B cell (primary cell): ENCODE data around the gene ZNF75A. TPM values are rescaled to one million over a fixed set of nuclear protein-coding genes. Genes with fewer than 3 reads are reported as not detected.

ENCODE experiments used
- ATAC-seq: fragments of 200-7000 bp; cut with Tn5 transposase; one replicate; pipeline ENCODE4 v1.10.0; 2021; ENCODE audit warnings: low read depth, mild to moderate bottlenecking, moderate number of reproducible peaks, moderate library complexity
- CTCF ChIA-PET: fragments of 350-600 bp; sonication (Branson Sonifier 250); formaldehyde crosslinking; loops from one replicate; lab custom pipeline; 2021; ENCODE audit warnings: antibody characterized with exemption, inconsistent platforms; lab: Charles Lee
- POLR2A ChIA-PET: fragments of 350-600 bp; sonication (Branson Sonifier 250); formaldehyde crosslinking; loops from one replicate; lab custom pipeline; 2021; ENCODE audit warnings: antibody characterized with exemption; lab: Charles Lee
- DNase-seq: peaks from one replicate; pipeline ENCODE4 v3.0.0; 2013
- H2AFZ ChIP-seq: 2 replicates; pipeline ENCODE4 v1.6.1; 2012; ENCODE audit warnings: mild to moderate bottlenecking, low read depth, low read length; ENCODE audit not compliant: insufficient read depth, poor library complexity, severe bottlenecking
- H3K27ac ChIP-seq, 2 donors: 1 replicate in 1 of 2; 2 replicates in 1 of 2; pipeline ENCODE4 v1.5.1; 2012 to 2013; ENCODE audit warnings: low read length in 2 of 2, mild to moderate bottlenecking in 2 of 2, moderate library complexity in 1 of 2
- H3K27me3 ChIP-seq, 4 experiments: fragments of 200-600 bp in 1 of 4; sonication (generic) in 1 of 4; replicated peaks in 1 of 4; 1 replicate in 2 of 4; 2 replicates in 2 of 4; pipeline versions ENCODE4 v1.6.1 to v1.7.0; 2013 to 2016; ENCODE audit warnings: low read length in 3 of 4, mild to moderate bottlenecking in 2 of 4, mixed read lengths in 1 of 4, moderate library complexity in 1 of 4; ENCODE audit not compliant: insufficient read depth in 4 of 4, control insufficient read depth in 3 of 4; ENCODE audit errors: control extremely low read depth in 1 of 4
- H3K36me3 ChIP-seq, 2 experiments: replicated peaks in 1 of 2; 1 replicate in 1 of 2; 2 replicates in 1 of 2; pipeline versions ENCODE4 v1.6.1 to v1.7.1; 2013; ENCODE audit warnings: low read length in 1 of 2; ENCODE audit not compliant: insufficient read depth in 2 of 2, control insufficient read depth in 1 of 2; ENCODE audit errors: control extremely low read depth in 1 of 2, extremely low read depth in 1 of 2
- H3K4me1 ChIP-seq, 2 donors: fragments of 200-600 bp in 1 of 2; sonication (generic) in 1 of 2; 1 replicate in 1 of 2; 2 replicates in 1 of 2; pipeline versions ENCODE4 v1.5.1 to v1.6.1; 2013 to 2017; ENCODE audit warnings: low read length in 2 of 2; ENCODE audit not compliant: control insufficient read depth in 2 of 2, insufficient read depth in 2 of 2
- H3K4me2 ChIP-seq: replicated peaks from 2 replicates; pipeline ENCODE3; 2012; ENCODE audit warnings: mild to moderate bottlenecking, low read depth, low read length; ENCODE audit not compliant: poor library complexity, severe bottlenecking
- H3K4me3 ChIP-seq, 5 experiments: fragments of 200-600 bp in 1 of 5; sonication (generic) in 1 of 5; 1 replicate in 3 of 5; 2 replicates in 2 of 5; pipeline versions ENCODE4 v1.5.1 to v1.7.0; 2011 to 2016; ENCODE audit warnings: low read length in 4 of 5, mild to moderate bottlenecking in 4 of 5, low read depth in 2 of 5, control low read depth in 1 of 5, moderate library complexity in 1 of 5; ENCODE audit not compliant: insufficient read depth in 1 of 5; ENCODE audit errors: control extremely low read depth in 1 of 5, extremely low read depth in 1 of 5
- H3K79me2 ChIP-seq: fragments of 200-600 bp; sonication (generic); one replicate; pipeline ENCODE4 v1.6.0; 2016; ENCODE audit warnings: low read length; ENCODE audit not compliant: control insufficient read depth, insufficient read depth
- H3K9ac ChIP-seq: fragments of 200-600 bp; sonication (generic); 2 replicates; pipeline ENCODE4 v1.6.1; 2017; ENCODE audit warnings: mild to moderate bottlenecking, low read length, moderate library complexity
- H3K9me3 ChIP-seq, 3 donors: one replicate each; pipeline versions ENCODE4 v1.6.1 to v1.7.1; 2013; ENCODE audit warnings: low read length in 2 of 3; ENCODE audit not compliant: control insufficient read depth in 2 of 3, insufficient read depth in 1 of 3; ENCODE audit errors: control extremely low read depth in 1 of 3
- H4K20me1 ChIP-seq: 2 replicates; pipeline ENCODE4 v1.6.0; 2012; ENCODE audit warnings: mild to moderate bottlenecking, low read length; ENCODE audit not compliant: insufficient read depth, control insufficient read depth, poor library complexity, severe bottlenecking
- H3K27ac Mint-ChIP-seq: one replicate; pipeline ENCODE4 v1.8.0; 2021; ENCODE audit warnings: mixed read lengths
- H3K27me3 Mint-ChIP-seq: one replicate; pipeline ENCODE4 v1.8.0; 2021; ENCODE audit warnings: mixed read lengths
- H3K4me1 Mint-ChIP-seq: one replicate; pipeline ENCODE4 v1.8.0; 2021; ENCODE audit warnings: mixed read lengths
- H3K4me3 Mint-ChIP-seq: one replicate; pipeline ENCODE4 v1.8.0; 2021; ENCODE audit warnings: mixed read lengths
- H3K9me3 Mint-ChIP-seq: one replicate; pipeline ENCODE4 v1.8.0; 2022; ENCODE audit warnings: mixed read lengths; ENCODE audit not compliant: insufficient read depth
- EZH2 ChIP-seq: IDR thresholded peaks from 2 replicates; pipeline ENCODE4 v1.6.1; 2012; ENCODE audit warnings: borderline replicate concordance, low read depth, mild to moderate bottlenecking, moderate library complexity, low read length; ENCODE audit not compliant: insufficient read depth, poor library complexity, severe bottlenecking
- WGBS: methylation state at CpG from one replicate; pipeline ENCODE4 v1.1.5; 2013; ENCODE audit warnings: missing lambda C conversion rate; ENCODE audit not compliant: insufficient coverage; 5-methylcytosine and 5-hydroxymethylcytosine counted together
- intact Hi-C: fragments of 100-400 bp; cut with micrococcal nuclease; formaldehyde crosslinking; loops from one replicate; pipeline ENCODE4 v1.10.0; 2022
- polyA minus RNA-seq: library from RNA; depleted of rRNA, polyadenylated mRNA; stranded (reverse); fragments of >200 nt; gene quantifications from 2 replicates; pipeline ENCODE4 v1.2.3, GENCODE V29; 2012
- polyA plus RNA-seq: library from polyadenylated mRNA; depleted of rRNA; stranded (reverse); fragments of >200 nt; gene quantifications from 2 replicates; pipeline ENCODE4 v1.2.3, GENCODE V29; 2012
- total RNA-seq, 2 donors: library from RNA; stranded (reverse); fragments of 120-200 nt in 1 of 2; gene quantifications; 1 replicate in 1 of 2; 2 replicates in 1 of 2; pipeline versions ENCODE4 v1.2.3 to v1.2.4, GENCODE V29; 2013 to 2022
- TF ChIP-seq, protein P1 (sequence below): fragments of 200-600 bp; IDR thresholded peaks from one replicate; pipeline ENCODE4 v1.8.0; 2022; ENCODE audit warnings: antibody characterized with exemption, mild to moderate bottlenecking

Gene ZNF75A
- 111 and 118 TPM in 2 replicates for total RNA-seq
- total RNA-seq (2013): 78.3 TPM
- 31.4 and 33.6 TPM in 2 replicates for polyA plus RNA-seq
- polyA minus RNA-seq: 23.7 and 33.9 TPM in 2 replicates

DNA sequence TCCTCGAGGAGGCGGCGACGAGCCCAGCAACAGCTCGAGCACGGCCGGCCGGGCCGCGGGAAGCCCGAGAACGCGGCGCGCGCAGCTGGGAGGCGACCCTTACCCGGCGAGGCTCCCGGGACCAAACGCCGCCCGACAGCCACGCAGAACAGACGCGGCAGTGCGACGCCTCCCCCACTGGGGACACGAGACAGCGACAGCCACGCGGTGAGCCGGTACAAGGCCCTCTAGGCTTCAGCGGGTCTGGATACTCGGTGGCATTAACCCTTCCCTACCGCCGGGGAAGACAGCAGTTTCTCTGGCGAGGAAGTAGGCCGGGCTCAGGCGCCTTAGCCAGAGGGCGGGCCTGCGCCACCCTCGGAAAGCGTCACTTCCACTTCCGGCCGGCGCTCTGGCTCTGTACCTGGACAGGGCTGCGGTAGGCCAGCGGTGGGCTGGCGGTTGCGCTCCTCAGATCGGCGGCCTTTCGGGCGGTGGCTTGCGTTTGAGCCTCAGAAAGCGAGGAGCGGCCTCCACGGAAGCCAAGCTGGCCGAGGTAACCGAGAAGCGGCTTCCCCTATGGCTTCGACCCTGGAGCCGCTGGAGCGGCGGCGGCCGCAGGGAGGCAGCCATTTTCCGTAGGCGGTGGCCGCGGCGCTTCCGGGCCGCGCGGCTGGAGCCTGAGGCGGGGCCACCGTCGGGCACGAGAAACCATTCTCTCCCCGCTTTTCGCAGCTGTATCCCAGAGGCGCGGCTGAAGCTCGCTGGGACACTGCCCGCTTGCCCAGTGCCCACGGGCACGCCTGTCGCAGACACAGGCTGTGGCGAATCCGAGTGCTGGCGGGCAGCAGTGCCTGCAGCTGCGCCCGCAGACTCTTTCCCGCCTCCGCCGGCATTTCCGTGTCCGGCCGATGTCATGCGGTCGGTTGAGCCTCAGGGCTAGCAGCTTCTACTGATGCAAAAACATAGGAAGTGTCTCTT, at the start of gene ZNF75A, which contains the start of gene TIGD7:
ZNF75A (plus strand) TSS at position 389 of the 960 bp plus-strand sequence. CDS start 2,932 bp downstream, outside the sequence.
TIGD7 (minus strand) TSS at position 322 of the 960 bp plus-strand sequence. CDS start 4,816 bp downstream, outside the sequence.
- Histone ChIP-seq H3K4me1 (peaks cover 8 to 14% of the 10 kb centered on the region in 2 donors), H3K4me2 (peak within 1 kb of the TSS; percentile 91), H2AFZ (peak within 1 kb of the TSS; percentile 95), H3K9ac (peak within 1 kb of the TSS; percentile 93), H4K20me1 (no peaks in the 10 kb centered on the region), H3K27me3 (no peaks in the 10 kb centered on the region), H3K4me3 (peak within 1 kb of the TSS; percentile 71 to 86 (median 78)), H3K27ac (peak within 1 kb of the TSS; percentile 82 to 93), H3K79me2 (peaks cover 52% of the 10 kb centered on the region), H3K36me3 (peaks cover 14 to 22% of the 10 kb centered on the region in 2 experiments), H3K9me3 (peaks cover 8 to 33% (median 11%) of the 10 kb centered on the region in 3 donors)
- peak; percentile 94 for DNase-seq
- WGBS: 3% methylated on average over 103 of the region's 103 CpGs
- H3K27ac Mint-ChIP-seq: peak within 1 kb of the TSS; percentile 89
- intact Hi-C loops: loop anchor here (1.0 kb wide), 7 partner anchors 22 to 152 kb away; partner anchors contain the start of genes NAA60, ZNF174, ZNF200 and ZNF263
- peak within 1 kb of the TSS; percentile 88 for H3K4me3 Mint-ChIP-seq
- peaks cover 6% of the 10 kb centered on the region for H3K9me3 Mint-ChIP-seq
- ChIA-PET CTCF (interaction anchor here (0.8 to 1.8 kb wide), 2 partner anchors 15 to 23 kb away, joined by 3 to 4 read pairs; no protein-coding TSS in a partner anchor), POLR2A (interaction anchor here (0.5 to 2.4 kb wide), 7 partner anchors 18 to 1726 kb away, joined by 3 to 18 read pairs (median 4); partner anchors contain the start of gene ZNF263)
- peaks cover 21% of the 10 kb centered on the region for H3K4me1 Mint-ChIP-seq
- TF ChIP-seq EZH2: no peak
- TF ChIP-seq, protein P1, sequence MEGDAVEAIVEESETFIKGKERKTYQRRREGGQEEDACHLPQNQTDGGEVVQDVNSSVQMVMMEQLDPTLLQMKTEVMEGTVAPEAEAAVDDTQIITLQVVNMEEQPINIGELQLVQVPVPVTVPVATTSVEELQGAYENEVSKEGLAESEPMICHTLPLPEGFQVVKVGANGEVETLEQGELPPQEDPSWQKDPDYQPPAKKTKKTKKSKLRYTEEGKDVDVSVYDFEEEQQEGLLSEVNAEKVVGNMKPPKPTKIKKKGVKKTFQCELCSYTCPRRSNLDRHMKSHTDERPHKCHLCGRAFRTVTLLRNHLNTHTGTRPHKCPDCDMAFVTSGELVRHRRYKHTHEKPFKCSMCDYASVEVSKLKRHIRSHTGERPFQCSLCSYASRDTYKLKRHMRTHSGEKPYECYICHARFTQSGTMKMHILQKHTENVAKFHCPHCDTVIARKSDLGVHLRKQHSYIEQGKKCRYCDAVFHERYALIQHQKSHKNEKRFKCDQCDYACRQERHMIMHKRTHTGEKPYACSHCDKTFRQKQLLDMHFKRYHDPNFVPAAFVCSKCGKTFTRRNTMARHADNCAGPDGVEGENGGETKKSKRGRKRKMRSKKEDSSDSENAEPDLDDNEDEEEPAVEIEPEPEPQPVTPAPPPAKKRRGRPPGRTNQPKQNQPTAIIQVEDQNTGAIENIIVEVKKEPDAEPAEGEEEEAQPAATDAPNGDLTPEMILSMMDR: no peak
- ATAC-seq: peak; percentile 89
- no peaks in the 10 kb centered on the region for H3K27me3 Mint-ChIP-seq
